GM10266 (cell line): ENCODE data around the gene LAMA3.
"Not testable (repeated sequence)": the region's sequence is repeated elsewhere in the genome, so short reads cannot be mapped to it uniquely, and the experiment has no call there.

Source experiments
- DNase-seq: peaks from one replicate; pipeline ENCODE4 v3.0.0; 2012; ENCODE audit errors: extremely low spot score
- TF ChIP-seq, protein P1 (sequence below): IDR thresholded peaks from 2 replicates; pipeline ENCODE4 v1.5.1; 2012; ENCODE audit warnings: mild to moderate bottlenecking, low read depth; ENCODE audit not compliant: control insufficient read depth, insufficient read depth; ENCODE audit errors: missing control alignments

Gene LAMA3

DNA sequence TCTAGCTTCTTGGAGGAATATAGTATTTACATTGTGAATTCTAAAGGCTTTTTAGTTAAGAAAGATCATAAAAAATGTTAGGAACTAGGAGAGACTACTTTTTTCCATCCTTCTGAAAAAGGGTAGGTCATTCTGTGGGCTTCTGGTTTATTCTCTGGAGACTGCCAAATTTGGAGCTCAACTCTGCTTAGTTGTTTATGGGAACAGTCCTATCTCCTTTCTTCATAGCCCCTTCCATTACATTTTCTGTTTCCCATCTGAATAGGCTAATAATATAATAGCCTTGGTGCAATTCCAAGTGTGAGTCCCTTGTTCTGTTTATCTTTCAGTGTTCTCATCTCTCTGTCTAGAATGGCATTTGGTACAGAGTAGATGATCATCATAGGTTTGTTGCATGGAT is 15.6 kb downstream of the LAMA3 start:
- TF ChIP-seq, protein P1, sequence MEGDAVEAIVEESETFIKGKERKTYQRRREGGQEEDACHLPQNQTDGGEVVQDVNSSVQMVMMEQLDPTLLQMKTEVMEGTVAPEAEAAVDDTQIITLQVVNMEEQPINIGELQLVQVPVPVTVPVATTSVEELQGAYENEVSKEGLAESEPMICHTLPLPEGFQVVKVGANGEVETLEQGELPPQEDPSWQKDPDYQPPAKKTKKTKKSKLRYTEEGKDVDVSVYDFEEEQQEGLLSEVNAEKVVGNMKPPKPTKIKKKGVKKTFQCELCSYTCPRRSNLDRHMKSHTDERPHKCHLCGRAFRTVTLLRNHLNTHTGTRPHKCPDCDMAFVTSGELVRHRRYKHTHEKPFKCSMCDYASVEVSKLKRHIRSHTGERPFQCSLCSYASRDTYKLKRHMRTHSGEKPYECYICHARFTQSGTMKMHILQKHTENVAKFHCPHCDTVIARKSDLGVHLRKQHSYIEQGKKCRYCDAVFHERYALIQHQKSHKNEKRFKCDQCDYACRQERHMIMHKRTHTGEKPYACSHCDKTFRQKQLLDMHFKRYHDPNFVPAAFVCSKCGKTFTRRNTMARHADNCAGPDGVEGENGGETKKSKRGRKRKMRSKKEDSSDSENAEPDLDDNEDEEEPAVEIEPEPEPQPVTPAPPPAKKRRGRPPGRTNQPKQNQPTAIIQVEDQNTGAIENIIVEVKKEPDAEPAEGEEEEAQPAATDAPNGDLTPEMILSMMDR, result no peak
- no peak for DNase-seq

DNA sequence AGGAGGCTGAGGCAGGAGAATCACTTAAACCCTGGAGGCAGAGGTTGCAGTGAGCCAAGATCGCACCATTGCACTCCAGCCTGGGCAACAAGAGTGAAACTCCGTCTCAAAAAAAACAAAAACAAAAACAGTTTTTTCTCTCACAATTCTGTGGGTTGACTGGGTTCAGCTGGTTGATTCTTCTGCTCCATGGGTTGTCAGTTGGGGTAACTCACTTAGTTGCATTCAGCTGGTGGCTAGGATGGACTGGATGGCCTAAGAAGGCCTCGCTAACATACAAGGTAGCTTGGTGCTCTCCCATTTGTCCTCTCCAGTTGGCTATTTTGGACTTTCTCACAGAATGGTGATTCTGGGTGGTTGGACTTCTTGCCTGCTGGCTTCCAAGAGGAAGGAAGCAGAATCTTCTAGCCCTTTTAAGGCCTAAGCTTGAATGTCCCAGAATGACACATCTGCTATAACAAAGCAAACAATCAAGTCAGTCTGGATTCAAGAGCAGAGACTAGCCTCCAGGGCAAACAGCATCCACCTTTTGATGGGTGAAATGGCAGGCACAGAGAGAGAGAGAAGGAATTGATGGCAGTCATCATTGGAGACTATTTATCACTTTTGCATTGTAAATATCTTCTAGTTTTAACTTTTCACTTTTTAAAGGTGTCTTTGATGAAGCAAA is 17.9 kb downstream of the LAMA3 start:
- TF ChIP-seq, protein P1, result no peak
- no peak for DNase-seq

DNA sequence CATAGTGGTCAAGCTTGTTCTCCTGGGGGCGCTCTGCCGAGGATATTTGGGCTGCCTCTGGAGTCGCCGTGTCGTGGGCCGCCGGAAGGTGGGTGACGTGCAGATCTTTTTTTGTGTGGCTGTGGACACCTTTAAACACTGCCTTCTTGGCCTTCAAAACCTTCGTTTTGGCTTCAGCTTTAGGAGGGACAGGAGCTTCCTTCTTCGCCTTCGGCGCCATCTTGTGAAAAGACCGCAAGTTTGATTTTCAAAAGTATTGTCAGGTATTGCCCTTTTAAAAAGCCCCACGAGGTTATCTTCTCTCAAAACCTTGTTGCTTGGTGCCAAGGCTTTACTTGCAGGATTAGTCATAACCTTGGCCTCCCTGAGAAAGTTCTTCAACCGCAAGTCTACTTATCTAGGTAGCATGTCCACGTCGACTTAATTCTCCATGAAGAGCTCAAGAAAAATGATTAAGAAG is 20.8 kb downstream of the LAMA3 start:
- TF ChIP-seq, protein P1, result no peak
- DNase-seq, result no peak

GRCh38 chr18:23710946-23711345 is 21.7 kb downstream of the LAMA3 start:
- TF ChIP-seq, protein P1, result no peak
- no peak for DNase-seq

DNA sequence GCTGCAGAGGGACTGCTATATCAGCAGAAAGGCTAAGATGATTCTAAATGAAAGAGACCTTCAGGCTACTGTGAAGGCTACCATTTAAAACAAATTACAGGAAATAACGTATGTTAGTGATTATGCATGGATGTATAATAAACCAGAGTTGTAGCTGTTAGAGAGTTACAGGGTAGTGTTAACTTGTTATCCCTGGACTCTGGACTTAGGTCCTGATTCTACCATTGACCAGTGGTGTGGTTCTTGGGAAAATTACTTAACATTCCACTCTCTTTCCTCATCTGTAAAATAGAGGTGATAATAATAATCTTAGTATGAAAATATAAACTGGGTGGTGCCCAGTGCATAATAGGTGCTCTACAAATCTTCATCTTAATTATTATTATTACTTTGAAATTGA is 22.2 kb downstream of the LAMA3 start:
- TF ChIP-seq, protein P1, result no peak
- no peak for DNase-seq

GRCh38 chr18:23712445-23712844 is 23.2 kb downstream of the LAMA3 start:
- TF ChIP-seq, protein P1, result no peak
- DNase-seq, result no peak

DNA sequence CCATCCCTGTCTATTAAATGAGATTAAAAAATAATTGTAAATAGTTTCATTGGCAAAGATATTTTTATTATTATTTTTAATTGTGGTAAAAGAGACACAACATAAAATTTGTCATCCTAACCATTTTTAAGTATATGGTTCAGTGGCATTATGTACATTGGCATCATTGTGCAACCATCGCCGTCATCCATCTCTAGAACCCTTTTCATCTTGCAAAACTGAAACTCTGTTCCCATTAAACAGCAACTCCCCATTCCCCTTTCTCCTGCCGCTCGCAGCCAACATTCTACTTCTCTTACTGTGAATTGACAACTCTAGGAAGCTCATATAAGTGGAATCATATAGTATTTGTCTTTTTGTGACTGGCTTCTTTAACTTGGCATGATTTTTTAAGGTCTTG is 25.3 kb downstream of the LAMA3 start:
- TF ChIP-seq, protein P1, result no peak
- no peak for DNase-seq

DNA sequence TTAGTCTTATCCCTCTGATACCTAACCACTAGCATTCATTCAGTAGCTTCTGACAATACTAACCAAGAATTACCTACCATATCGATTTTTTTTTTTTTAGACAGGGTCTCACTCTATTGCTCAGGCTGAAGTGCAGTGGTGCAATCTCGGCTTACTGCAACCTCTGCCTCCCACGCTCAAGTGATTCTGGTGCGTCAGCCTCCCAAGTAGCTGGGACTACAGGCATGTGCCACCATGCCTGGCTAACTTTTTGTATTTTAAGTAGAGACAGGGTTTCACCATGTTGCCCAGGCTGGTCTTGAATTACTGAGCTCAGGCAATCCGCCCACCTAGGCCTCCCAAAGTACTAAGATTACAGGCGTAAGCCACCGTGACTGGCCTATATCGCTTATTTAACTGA is 26.8 kb downstream of the LAMA3 start:
- not testable (repeated sequence) for DNase-seq
